Smooth muscle cell (in vitro differentiated cells): ENCODE data around the gene ZNF652. TPM values are rescaled to one million over a fixed set of nuclear protein-coding genes. Genes with fewer than 3 reads are reported as not detected.

Experiments used
- DNase-seq: peaks from one replicate; lab custom pipeline; 2025; ENCODE audit not compliant: unreplicated experiment; lab: John Stamatoyannopoulos, UW
- H2AFZ ChIP-seq: fragments of 200-600 bp; sonication (generic); 2 replicates; pipeline ENCODE4 v1.6.0; 2016; ENCODE audit warnings: antibody characterized with exemption, low read depth, mild to moderate bottlenecking
- H3F3A ChIP-seq: fragments of 200-600 bp; sonication (generic); 2 replicates; pipeline ENCODE4 v1.6.0; 2017; ENCODE audit warnings: antibody characterized with exemption, low read depth
- H3K27ac ChIP-seq: fragments of 200-600 bp; sonication (generic); 2 replicates; pipeline ENCODE4 v1.5.1; 2016; ENCODE audit warnings: low read depth, mild to moderate bottlenecking
- H3K27me3 ChIP-seq: fragments of 200-600 bp; sonication (generic); 2 replicates; pipeline ENCODE4 v1.6.1; 2016; ENCODE audit warnings: low read depth, mild to moderate bottlenecking
- H3K36me3 ChIP-seq: fragments of 200-600 bp; sonication (generic); 2 replicates; pipeline ENCODE4 v1.5.1; 2016; ENCODE audit warnings: low read depth
- H3K4me1 ChIP-seq: fragments of 200-600 bp; sonication (generic); 2 replicates; pipeline ENCODE4 v1.5.1; 2016; ENCODE audit warnings: low read depth
- H3K4me2 ChIP-seq: fragments of 200-600 bp; sonication (generic); 2 replicates; pipeline ENCODE4 v1.6.0; 2016; ENCODE audit warnings: mild to moderate bottlenecking
- H3K4me3 ChIP-seq: fragments of 200-600 bp; sonication (generic); 2 replicates; pipeline ENCODE4 v1.5.1; 2016; ENCODE audit warnings: mild to moderate bottlenecking
- H3K79me2 ChIP-seq: fragments of 200-600 bp; sonication (generic); 2 replicates; pipeline ENCODE4 v1.6.0; 2016; ENCODE audit warnings: low read depth, mild to moderate bottlenecking
- H3K9ac ChIP-seq: fragments of 200-600 bp; sonication (generic); 2 replicates; pipeline ENCODE4 v1.6.0; 2016; ENCODE audit warnings: low read depth
- H3K9me3 ChIP-seq: fragments of 200-600 bp; sonication (generic); replicated peaks from 2 replicates; pipeline ENCODE4 v1.5.1; 2016; ENCODE audit warnings: low read depth
- H4K20me1 ChIP-seq: fragments of 200-600 bp; sonication (generic); 2 replicates; pipeline ENCODE4 v1.6.0; 2016; ENCODE audit warnings: low read depth
- CTCF ChIP-seq: fragments of 200-600 bp; sonication (generic); IDR thresholded peaks from 2 replicates; pipeline ENCODE4 v1.5.1; 2017; ENCODE audit warnings: borderline replicate concordance, mild to moderate bottlenecking, antibody characterized with exemption; ENCODE audit not compliant: insufficient read depth, poor library complexity, severe bottlenecking
- WGBS: methylation state at CpG from one replicate; pipeline ENCODE4 v1.1.7; 2016; ENCODE audit warnings: low lambda C conversion rate; 5-methylcytosine and 5-hydroxymethylcytosine counted together
- microRNA-seq: library from miRNA; unstranded; fragments of <30 nt; microRNA quantifications from one replicate; pipeline ENCODE4, GENCODE V29; 2016; ENCODE audit warnings: borderline number of aligned reads
- polyA plus RNA-seq: library from polyadenylated mRNA; unstranded; fragments of >200 nt; fragmentation: Nextera tagmentation; extraction: Ambion mirVana; gene quantifications from 2 replicates; pipeline ENCODE4 v1.2.1, GENCODE V29; 2016
- small RNA-seq: library from RNA; depleted of rRNA; stranded (forward); fragments of <200 nt; gene quantifications from one replicate; pipeline ENCODE3, GENCODE V24; 2014
- total RNA-seq: library from RNA; depleted of rRNA; stranded (reverse); fragments of >200 nt; gene quantifications from 2 replicates; pipeline ENCODE4 v1.2.3, GENCODE V29; 2014

The ZNF652 gene
- total and polyA plus RNA-seq, 2 experiments from 2014 or later: 18.3 to 48.8 TPM

DNA sequence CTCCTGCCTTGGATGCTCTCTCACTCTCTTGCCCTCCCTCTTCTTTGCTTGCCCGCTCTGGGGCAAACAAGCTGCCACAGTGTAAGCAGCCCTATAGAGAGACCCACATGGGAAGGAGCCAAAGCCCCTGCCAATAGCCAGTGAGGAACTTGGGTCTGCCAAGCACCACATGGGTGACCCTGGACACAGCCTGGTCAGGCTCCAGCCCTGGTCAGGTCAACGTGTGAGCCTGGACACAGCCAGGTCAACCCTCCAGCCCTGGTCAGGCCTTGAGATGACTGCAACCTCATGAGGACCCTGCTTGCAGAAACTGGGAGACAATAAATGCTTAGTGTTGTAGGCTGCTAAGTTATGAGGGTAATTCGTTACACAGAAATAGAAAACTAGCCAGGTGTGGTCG is 117.2 kb downstream of the ZNF652 start:
- H3K27ac ChIP-seq: no peak overlapping the region
- 88% methylated on average over 4 of the region's 4 CpGs for WGBS

More for the DNA sequence above, 117.2 kb downstream of the ZNF652 start:
- no peaks in the 10 kb centered on the region for H3K27me3 ChIP-seq
- no peak overlapping the region for H3K4me3 ChIP-seq
- no peak for DNase-seq
- H3K4me2 ChIP-seq: no peak overlapping the region
- H2AFZ ChIP-seq: no peak overlapping the region
- no peak for TF ChIP-seq CTCF
- H3K4me1 ChIP-seq: no peaks in the 10 kb centered on the region
- no peaks in the 10 kb centered on the region for H3K36me3 ChIP-seq
- H3K9me3 ChIP-seq: no peaks in the 10 kb centered on the region
- H4K20me1 ChIP-seq: no peaks in the 10 kb centered on the region
- no peaks in the 10 kb centered on the region for H3F3A ChIP-seq
- no peak overlapping the region for H3K9ac ChIP-seq
- no peaks in the 10 kb centered on the region for H3K79me2 ChIP-seq

Small RNA genes within 50 kb of the gene (microRNA-seq; reads per million reads assigned to microRNA genes)
- not detected for gene MIR6129

Small RNA genes within 50 kb of the gene (small RNA-seq; reads per million reads assigned to genes)
- not detected for gene MIR6129

Other genes with a start within 250 kb of the ZNF652 start
- 0.13 and 0.49 TPM in 2 replicates for gene B4GALNT2, start 229.5 kb downstream of the ZNF652 start, total RNA-seq
- 0.11 and 0.31 TPM in 2 replicates for gene B4GALNT2, start 229.5 kb downstream of the ZNF652 start, polyA plus RNA-seq
- gene GNGT2, start 151.7 kb downstream of the ZNF652 start, total RNA-seq: 0.81 TPM in 1 of 2 replicates, not detected in the other
- 0.44 and 0.75 TPM in 2 replicates for gene GNGT2, start 151.7 kb downstream of the ZNF652 start, polyA plus RNA-seq
- 0.22 and 1.9 TPM in 2 replicates for gene ABI3, start 151.5 kb downstream of the ZNF652 start, total RNA-seq
- gene ABI3, start 151.5 kb downstream of the ZNF652 start, polyA plus RNA-seq: 0.67 and 1.7 TPM in 2 replicates
- gene PHOSPHO1, start 131.5 kb downstream of the ZNF652 start, total RNA-seq: 3.0 and 4.1 TPM in 2 replicates
- gene PHOSPHO1, start 131.5 kb downstream of the ZNF652 start, polyA plus RNA-seq: 4.2 and 8.7 TPM in 2 replicates
- gene PHB1, start 52.6 kb upstream of the ZNF652 start, total RNA-seq: 80.8 and 90.1 TPM in 2 replicates
- 181 and 184 TPM in 2 replicates for gene PHB1, start 52.6 kb upstream of the ZNF652 start, polyA plus RNA-seq
- gene NGFR, start 133.0 kb upstream of the ZNF652 start, total RNA-seq: 1.3 and 2.4 TPM in 2 replicates
- gene NGFR, start 133.0 kb upstream of the ZNF652 start, polyA plus RNA-seq: 2.3 and 2.5 TPM in 2 replicates
- 1.8 and 3.6 TPM in 2 replicates for gene NXPH3, start 213.6 kb upstream of the ZNF652 start, total RNA-seq
- gene NXPH3, start 213.6 kb upstream of the ZNF652 start, polyA plus RNA-seq: 1.3 and 1.5 TPM in 2 replicates